COR-L47 (cell line): ENCODE results near the gene EXTL2.
"Not testable (repeated sequence)": the region's sequence is repeated elsewhere in the genome, so short reads cannot be mapped to it uniquely, and the experiment has no call there.

Source experiments
- DNase-seq: peaks from one replicate; lab custom pipeline; 2025; lab: John Stamatoyannopoulos, UW

The EXTL2 gene

DNA sequence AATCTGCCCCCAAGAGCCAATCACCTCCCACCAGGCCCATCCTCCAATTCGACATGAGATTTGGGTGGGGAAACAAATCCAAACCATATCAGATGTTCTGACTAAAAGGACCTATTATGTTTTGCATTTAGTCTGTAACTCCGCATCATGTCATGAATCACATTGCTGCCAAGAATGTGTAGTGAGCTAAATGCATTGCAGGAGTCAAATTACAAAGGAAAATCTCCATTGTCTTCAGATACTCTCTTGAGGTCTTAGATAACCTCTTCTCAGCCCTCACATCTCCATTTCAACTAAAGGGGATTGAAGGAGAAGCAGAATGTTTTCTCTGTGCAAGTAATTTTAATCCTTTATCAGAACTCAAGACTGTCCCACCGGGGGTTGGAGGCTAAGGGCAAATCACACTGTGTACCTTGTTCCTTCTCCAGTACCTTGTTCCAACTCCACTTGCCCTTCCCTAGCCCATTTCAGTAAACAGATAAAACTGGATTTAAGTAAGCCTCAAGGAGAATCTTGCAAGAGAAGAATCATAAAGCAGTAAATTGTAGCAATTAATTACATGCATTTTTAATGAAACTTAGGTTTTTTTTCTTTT is 34.1 kb downstream of the EXTL2 start:
- no peak for DNase-seq

DNA sequence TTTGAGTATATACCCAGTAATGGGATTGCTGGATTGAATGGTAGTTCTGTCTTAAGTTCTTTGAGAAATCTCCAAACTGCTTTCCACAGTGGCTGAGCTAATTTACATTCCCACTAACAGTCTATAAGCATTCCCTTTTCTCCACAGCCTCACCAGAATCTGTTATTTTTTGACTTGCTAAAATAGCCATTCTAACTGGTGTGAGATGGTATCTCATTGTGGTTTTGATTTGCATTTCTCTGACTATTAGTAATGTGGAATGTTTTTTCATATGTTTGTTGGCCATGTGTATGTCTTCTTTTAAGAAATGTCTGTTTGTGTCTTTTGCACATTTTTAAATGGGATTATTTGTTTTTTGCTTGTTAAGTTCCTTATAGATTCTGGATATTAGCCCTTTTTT is 39.5 kb downstream of the EXTL2 start:
- DNase-seq = not testable (repeated sequence)

- DNase-seq = no peak
Measured at GRCh38 chr1:100852976-100853375, 41.7 kb downstream of the EXTL2 start.

- DNase-seq = no peak
Measured at GRCh38 chr1:100851726-100852125, 42.9 kb downstream of the EXTL2 start.

DNA sequence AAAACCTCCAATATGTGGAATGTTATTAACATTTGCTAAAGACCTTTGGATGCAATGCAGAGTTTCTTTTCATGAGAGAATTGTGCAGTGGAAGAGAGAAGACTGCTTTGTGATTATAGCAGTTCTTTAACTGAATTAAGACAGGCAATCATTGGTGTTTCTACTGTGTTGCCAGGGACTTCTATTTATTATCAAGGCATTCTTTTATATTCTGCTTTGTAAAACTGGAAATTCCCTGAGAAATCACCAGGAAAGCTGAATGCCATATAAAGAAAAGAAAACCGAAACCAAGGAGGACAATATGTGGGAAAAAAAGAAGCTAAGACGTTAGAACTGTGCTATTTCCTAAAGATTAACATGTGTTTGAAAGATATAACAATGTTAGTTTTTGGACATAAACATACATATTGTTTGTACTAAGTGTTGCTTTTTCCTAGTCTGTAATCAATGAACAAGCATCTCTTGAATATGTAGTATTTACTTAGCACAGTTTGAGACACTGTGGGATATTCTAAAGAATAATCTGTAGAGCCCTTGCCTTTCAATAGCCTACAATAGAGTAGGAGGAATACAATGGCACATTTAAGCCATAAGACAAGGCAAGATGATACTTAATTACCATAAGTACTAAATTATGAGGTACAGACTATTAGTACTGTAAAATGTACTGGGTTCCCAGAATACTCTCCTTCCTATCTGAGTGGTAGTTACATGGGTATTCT is 47.1 kb downstream of the EXTL2 start:
- DNase-seq = no peak

- DNase-seq = not testable (repeated sequence)
Measured at GRCh38 chr1:100843160-100843559, 51.5 kb downstream of the EXTL2 start.

DNA sequence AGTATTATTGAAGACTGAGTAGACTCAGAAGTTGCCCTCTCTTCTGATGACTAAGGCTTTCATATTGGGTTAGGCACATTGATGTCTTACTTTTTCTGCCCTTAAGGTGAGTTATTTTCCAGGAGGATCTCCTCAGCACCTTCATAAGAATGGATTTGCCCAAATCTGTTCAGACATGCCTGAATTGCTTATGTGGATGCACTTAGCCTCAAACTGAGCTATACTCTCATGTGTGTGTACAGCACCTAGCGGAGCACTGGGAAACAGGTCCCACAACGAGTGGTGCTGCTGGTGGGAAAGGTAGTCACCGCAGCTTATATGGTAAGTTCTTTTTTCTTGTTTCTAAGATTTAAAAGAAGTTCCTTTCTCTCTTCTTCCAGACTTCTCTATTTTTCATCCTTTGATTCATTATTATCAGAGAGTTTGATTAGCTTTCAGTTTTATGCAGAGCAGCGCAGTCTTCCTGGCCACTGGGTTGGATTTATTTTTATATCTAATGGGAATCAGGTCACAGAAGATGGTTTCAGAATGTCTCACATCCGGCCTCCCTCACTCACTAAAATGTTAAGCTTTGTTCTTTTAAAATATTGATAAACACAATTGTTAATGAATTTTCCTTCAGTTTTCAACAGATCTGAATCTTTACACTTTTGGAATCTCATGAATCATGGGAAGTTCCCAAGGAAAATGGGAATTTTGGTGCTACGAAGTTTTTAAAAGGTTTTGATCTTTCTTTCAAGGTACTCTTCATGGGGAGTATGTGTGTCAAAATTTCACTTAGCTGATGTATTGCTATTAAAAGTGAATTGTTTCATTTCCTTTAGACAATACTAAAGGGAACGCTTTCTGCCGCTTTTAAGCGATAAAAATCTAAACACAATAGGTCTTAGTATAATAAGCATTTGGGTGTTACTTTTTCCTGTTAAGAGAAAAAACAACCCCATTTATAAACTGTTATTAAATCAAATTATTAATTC is 58.5 kb downstream of the EXTL2 start:
- DNase-seq = no peak

GRCh38 chr1:100834777-100835660 is 59.6 kb downstream of the EXTL2 start:
- DNase-seq = no peak

- DNase-seq = no peak
Measured at GRCh38 chr1:100832694-100833428, 61.8 kb downstream of the EXTL2 start.

GRCh38 chr1:100825666-100826065 is 69.0 kb downstream of the EXTL2 start:
- DNase-seq = not testable (repeated sequence)
